Suprapubic skin (tissue), 4 donors: ENCODE measurements around the gene PTPN14. TPM values are rescaled to one million over a fixed set of nuclear protein-coding genes. Genes with fewer than 3 reads are reported as not detected.
A peak's percentile ranks its signal among the peaks of the same experiment; 100 is the strongest.

Experiments used
- DNase-seq, 2 donors: peaks; one replicate each; pipeline ENCODE4 v3.0.0-alpha.2; 2019; ENCODE audit warnings: low spot score in 2 of 2
- H3K27ac ChIP-seq: fragments of 200-600 bp; sonication (generic); one replicate; pipeline ENCODE4 v1.5.1; 2019
- H3K27me3 ChIP-seq: fragments of 200-600 bp; sonication (generic); one replicate; pipeline ENCODE4 v1.5.1; 2019
- H3K36me3 ChIP-seq: fragments of 200-600 bp; sonication (generic); one replicate; pipeline ENCODE4 v1.5.1; 2019
- H3K4me1 ChIP-seq: fragments of 200-600 bp; sonication (generic); one replicate; pipeline ENCODE4 v1.5.1; 2019
- H3K4me3 ChIP-seq: fragments of 200-600 bp; sonication (generic); one replicate; pipeline ENCODE4 v1.5.1; 2019; ENCODE audit warnings: mild to moderate bottlenecking
- H3K9me3 ChIP-seq: fragments of 200-600 bp; sonication (generic); one replicate; pipeline ENCODE4 v1.5.1; 2019
- EP300 ChIP-seq: sonication (generic); formaldehyde crosslinking; IDR thresholded peaks from one replicate; pipeline ENCODE4 v1.6.1; 2017; ENCODE audit warnings: antibody characterized with exemption
- POLR2A ChIP-seq, 2 donors: fragments of 450-650 bp; IDR thresholded peaks; one replicate each; pipeline ENCODE4 v1.6.1; 2017; ENCODE audit warnings: antibody characterized with exemption in 2 of 2, mild to moderate bottlenecking in 2 of 2, moderate library complexity in 2 of 2
- POLR2AphosphoS5 ChIP-seq, 3 donors: sonication (generic); formaldehyde crosslinking; IDR thresholded peaks; one replicate each; pipeline ENCODE4 v1.6.1; 2017; ENCODE audit warnings: antibody characterized with exemption in 3 of 3
- WGBS: methylation state at CpG from one replicate; pipeline ENCODE4 v1.1.5; 2018; 5-methylcytosine and 5-hydroxymethylcytosine counted together
- total RNA-seq, 4 donors: library from RNA; depleted of rRNA; stranded (reverse); fragments of >200 nt; gene quantifications; one replicate each; pipeline ENCODE4 v1.1.0, GENCODE V29; 2016
- TF ChIP-seq, protein P1 (sequence below), 2 donors: fragments of 200-600 bp in 1 of 2; fragments of 450-650 bp in 1 of 2; sonication (generic) in 1 of 2; IDR thresholded peaks; one replicate each; pipeline ENCODE4 v1.5.1; 2016 to 2019; ENCODE audit warnings: antibody characterized with exemption in 2 of 2, mild to moderate bottlenecking in 1 of 2, moderate library complexity in 1 of 2

PTPN14 gene
- total RNA-seq, 4 donors from 2014 or later: 67.9 to 159 (median 96.4) TPM

DNA sequence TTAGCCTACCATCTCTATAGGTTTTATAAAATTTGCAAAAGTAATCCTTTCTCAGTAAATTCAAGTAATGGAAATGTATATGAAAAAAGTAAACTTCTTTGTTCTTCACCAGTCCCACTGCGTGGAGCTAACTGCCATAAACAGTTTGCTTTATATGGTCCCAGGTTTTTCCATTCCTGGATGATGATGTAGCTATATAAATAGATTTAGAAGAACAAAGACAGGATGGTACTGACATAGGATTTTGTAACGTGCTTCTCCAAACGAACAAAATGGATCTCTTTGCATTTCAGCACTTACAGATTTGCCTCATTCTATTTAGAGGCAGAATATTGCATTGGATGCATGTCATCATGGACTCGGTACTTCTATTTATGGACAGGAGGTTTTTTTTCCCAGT lies 213.2 kb downstream of the PTPN14 start:
- Histone ChIP-seq H3K4me1 (peaks cover 19% of the 10 kb centered on the region), H3K9me3 (no peaks in the 10 kb centered on the region), H3K27ac (peak overlapping the region; percentile 53), H3K27me3 (no peaks in the 10 kb centered on the region), H3K36me3 (no peaks in the 10 kb centered on the region), H3K4me3 (no peak overlapping the region)
- 65% methylated on average over 4 of the region's 4 CpGs for WGBS
- TF ChIP-seq POLR2A (IDR thresholded peaks at IDR 0.05) (no peak), POLR2AphosphoS5 (IDR thresholded peaks at IDR 0.05) (no peak)
- no peak for DNase-seq

DNA sequence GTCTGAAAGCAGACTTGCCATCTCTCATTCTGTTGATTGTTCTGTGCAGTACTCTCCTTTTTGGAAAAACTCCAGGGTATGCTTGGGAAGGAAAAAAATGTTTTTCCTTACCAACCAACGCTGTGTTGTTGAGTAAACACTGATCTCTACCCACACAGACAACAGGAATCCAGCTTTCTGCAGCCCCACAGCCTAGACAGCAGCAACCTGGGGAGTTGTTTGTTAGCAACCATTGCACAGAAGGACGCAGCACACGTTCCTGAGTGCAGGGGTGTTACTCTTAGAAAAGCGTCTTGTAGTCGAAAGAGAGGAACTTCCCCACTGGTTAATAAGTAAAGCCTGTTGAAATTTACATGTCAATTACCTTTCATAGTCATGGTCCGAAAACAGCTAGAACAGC lies 213.9 kb downstream of the PTPN14 start:
- no peaks in the 10 kb centered on the region for H3K36me3 ChIP-seq
- 23% methylated on average over 6 of the region's 6 CpGs for WGBS
- H3K4me3 ChIP-seq: no peak overlapping the region
- peaks cover 24% of the 10 kb centered on the region for H3K4me1 ChIP-seq
- peak overlapping the region; percentile 53 for H3K27ac ChIP-seq
- no peaks in the 10 kb centered on the region for H3K9me3 ChIP-seq
- no peak for DNase-seq
- H3K27me3 ChIP-seq: no peaks in the 10 kb centered on the region
- no peak for TF ChIP-seq EP300
- no peak for TF ChIP-seq POLR2AphosphoS5 (IDR thresholded peaks at IDR 0.05)

DNA sequence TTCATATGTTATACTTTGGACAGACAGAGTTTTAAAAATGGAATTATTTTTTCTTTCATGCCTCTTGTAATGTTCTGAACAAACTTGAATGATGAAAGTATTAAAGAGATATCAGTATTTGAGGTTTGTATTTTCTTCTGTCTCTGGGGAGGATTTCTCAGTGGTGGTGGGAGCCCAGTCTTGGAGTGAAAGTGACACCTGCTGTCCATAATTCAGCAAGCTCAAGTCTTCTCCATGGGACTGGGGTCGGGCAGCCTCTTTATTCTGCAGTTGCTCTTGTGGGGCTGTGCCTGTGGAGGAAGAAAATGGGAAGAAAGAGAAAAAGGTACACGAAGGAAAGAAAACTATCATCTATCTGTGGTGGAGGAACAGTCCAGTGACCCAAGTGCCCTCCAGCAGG lies 214.4 kb downstream of the PTPN14 start:
- WGBS: 60% methylated on average over 2 of the region's 2 CpGs
- no peak for DNase-seq
- TF ChIP-seq POLR2AphosphoS5 (IDR thresholded peaks at IDR 0.05) (no peak), POLR2A (IDR thresholded peaks at IDR 0.05) (no peak), EP300 (no peak)
- H3K27me3 ChIP-seq: no peaks in the 10 kb centered on the region
- no peak overlapping the region for H3K4me3 ChIP-seq
- no peaks in the 10 kb centered on the region for H3K9me3 ChIP-seq
- H3K4me1 ChIP-seq: peaks cover 28% of the 10 kb centered on the region
- no peak overlapping the region for H3K27ac ChIP-seq
- H3K36me3 ChIP-seq: no peaks in the 10 kb centered on the region

DNA sequence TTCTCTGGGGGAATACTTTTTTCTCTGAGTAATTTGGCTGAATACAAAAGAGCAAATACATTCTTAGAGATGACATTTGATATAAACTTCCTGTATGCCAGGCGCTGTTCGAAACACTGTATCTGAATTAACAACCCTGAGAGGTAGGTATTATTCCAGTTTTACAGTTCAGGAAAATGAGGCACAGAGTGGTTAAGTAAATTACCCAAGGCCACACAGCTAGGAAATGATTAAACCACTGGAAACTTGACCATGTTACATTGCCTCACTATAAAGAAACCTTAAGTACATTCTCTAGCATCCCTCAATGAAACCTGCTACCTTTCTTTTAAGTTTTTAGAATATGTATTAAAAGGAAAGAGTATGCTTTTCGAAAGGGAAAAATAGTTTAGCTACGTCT lies 215.8 kb downstream of the PTPN14 start:
- Histone ChIP-seq H3K4me3 (no peak overlapping the region), H3K9me3 (no peaks in the 10 kb centered on the region), H3K4me1 (peaks cover 43% of the 10 kb centered on the region), H3K27me3 (no peaks in the 10 kb centered on the region), H3K36me3 (no peaks in the 10 kb centered on the region), H3K27ac (no peak overlapping the region)
- DNase-seq: no peak
- TF ChIP-seq POLR2A (IDR thresholded peaks at IDR 0.05): no peak
- no peak for TF ChIP-seq EP300
- no peak for TF ChIP-seq POLR2AphosphoS5 (IDR thresholded peaks at IDR 0.05)
- TF ChIP-seq, protein P1, sequence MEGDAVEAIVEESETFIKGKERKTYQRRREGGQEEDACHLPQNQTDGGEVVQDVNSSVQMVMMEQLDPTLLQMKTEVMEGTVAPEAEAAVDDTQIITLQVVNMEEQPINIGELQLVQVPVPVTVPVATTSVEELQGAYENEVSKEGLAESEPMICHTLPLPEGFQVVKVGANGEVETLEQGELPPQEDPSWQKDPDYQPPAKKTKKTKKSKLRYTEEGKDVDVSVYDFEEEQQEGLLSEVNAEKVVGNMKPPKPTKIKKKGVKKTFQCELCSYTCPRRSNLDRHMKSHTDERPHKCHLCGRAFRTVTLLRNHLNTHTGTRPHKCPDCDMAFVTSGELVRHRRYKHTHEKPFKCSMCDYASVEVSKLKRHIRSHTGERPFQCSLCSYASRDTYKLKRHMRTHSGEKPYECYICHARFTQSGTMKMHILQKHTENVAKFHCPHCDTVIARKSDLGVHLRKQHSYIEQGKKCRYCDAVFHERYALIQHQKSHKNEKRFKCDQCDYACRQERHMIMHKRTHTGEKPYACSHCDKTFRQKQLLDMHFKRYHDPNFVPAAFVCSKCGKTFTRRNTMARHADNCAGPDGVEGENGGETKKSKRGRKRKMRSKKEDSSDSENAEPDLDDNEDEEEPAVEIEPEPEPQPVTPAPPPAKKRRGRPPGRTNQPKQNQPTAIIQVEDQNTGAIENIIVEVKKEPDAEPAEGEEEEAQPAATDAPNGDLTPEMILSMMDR (IDR thresholded peaks at IDR 0.05): no peak
- 87% methylated on average over 4 of the region's 4 CpGs for WGBS

DNA sequence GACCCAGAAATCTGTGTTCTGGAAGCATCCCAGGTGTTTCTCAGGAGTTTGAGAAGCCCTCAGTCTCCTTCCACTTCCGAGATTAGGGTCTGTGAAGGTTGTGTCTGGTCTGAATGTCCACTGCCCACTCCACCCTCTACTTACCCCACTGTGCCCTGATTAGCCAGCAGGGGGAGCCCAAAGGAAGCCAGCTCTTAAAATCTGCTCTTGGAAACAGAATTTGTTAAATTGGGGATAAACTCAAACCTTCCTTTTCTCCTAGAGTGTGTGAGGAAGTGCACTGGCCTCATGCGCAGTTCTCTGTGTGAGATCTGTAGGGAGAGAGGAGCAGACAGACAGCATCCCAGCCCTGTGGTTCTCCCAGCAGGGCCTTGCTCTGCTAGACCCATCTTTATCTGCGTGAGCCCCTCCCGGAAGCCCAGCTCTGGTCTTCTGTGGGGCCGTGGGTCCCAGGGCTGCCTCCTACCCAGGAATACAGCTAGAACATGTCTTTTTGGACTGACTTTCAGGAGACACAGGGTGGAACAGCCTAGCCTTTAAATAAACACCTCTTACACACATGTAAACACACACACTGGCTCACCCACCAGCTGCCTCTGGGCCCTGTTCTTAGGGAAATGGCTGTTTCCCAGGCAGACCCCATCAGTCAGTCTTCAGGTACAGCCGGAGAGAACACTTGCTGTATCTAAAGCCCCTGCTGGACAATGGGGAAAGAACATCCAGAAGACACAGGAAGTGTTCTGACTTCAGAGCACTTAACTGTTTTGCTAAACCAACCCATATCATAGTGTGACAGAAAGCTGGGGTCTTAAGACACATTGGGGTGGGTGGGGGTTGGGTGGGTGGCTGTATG lies 218.2 kb downstream of the PTPN14 start:
- WGBS: 71% methylated on average over 6 of the region's 6 CpGs

DNA sequence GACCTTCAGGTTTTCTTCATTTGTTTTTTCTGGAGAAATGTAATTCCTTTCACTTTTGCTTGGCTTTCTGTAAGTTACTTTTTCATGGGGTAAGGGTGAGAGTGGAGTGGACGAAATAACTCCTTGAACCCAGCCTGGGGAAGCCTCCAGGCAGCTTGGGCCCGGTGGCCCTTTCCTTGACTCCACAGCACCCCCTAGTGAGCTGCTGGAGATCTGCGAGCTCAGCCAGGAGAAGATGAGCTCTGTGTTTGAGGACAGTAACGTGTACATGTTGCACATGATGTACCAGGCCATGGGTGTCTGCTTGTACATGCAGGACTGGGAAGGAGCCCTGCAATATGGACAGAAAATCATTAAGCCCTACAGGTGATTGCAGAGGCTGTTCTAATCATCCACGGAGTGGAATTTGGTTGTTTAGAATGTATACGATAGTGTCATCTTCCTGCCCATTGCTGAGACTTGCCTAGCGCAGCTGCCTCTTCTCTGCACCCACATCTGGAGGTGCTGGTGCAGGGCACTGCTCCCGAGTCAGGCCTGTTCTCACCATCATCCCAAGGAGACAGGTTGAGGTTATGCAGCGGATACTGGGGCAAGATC lies 219.5 kb downstream of the PTPN14 start:
- WGBS: 59% methylated on average over 9 of the region's 9 CpGs
- no peak for TF ChIP-seq EP300
- TF ChIP-seq, protein P1 (IDR thresholded peaks at IDR 0.05): peak in 1 of 2 donors; percentile 72
- no peak for TF ChIP-seq POLR2A (IDR thresholded peaks at IDR 0.05)
- TF ChIP-seq POLR2AphosphoS5 (IDR thresholded peaks at IDR 0.05): no peak
- peaks cover 40% of the 10 kb centered on the region for H3K4me1 ChIP-seq
- H3K27ac ChIP-seq: no peak overlapping the region
- no peaks in the 10 kb centered on the region for H3K36me3 ChIP-seq
- no peaks in the 10 kb centered on the region for H3K9me3 ChIP-seq
- no peaks in the 10 kb centered on the region for H3K27me3 ChIP-seq
- no peak for DNase-seq
- H3K4me3 ChIP-seq: no peak overlapping the region

More for the DNA sequence above, 218.2 kb downstream of the PTPN14 start:
- H3K4me3 ChIP-seq: no peak overlapping the region
- peak overlapping the region; percentile 14 for H3K27ac ChIP-seq
- no peak for TF ChIP-seq POLR2AphosphoS5 (IDR thresholded peaks at IDR 0.05)
- TF ChIP-seq, protein P1 (IDR thresholded peaks at IDR 0.05): peak; percentile 67 to 82
- no peaks in the 10 kb centered on the region for H3K36me3 ChIP-seq
- no peak for DNase-seq
- H3K9me3 ChIP-seq: no peaks in the 10 kb centered on the region
- H3K27me3 ChIP-seq: no peaks in the 10 kb centered on the region
- H3K4me1 ChIP-seq: peaks cover 53% of the 10 kb centered on the region
